Right lobe of liver (tissue), 6 donors: ENCODE measurements around the gene CLTA. TPM values are rescaled to one million over a fixed set of nuclear protein-coding genes. Genes with fewer than 3 reads are reported as not detected.
"Not testable (repeated sequence)": the region's sequence is repeated elsewhere in the genome, so short reads cannot be mapped to it uniquely, and the experiment has no call there.

Experiments used
- ATAC-seq, 4 donors: fragments of 200-7000 bp; cut with Tn5 transposase; one replicate each; pipeline ENCODE4 v1.9.1; 2020; ENCODE audit warnings: mild to moderate bottlenecking in 4 of 4, moderate library complexity in 4 of 4
- DNase-seq, 3 donors: peaks; one replicate each; pipeline ENCODE4 v3.0.0-alpha.2; 2020
- H3K27ac ChIP-seq, 3 donors: fragments of 200-600 bp; one replicate each; pipeline ENCODE4 v1.8.0; 2022
- H3K27me3 ChIP-seq, 2 donors: fragments of 200-600 bp; one replicate each; pipeline ENCODE4 v1.8.0; 2022
- H3K36me3 ChIP-seq, 4 donors: fragments of 200-600 bp; sonication (generic) in 1 of 4; one replicate each; pipeline versions ENCODE4 v1.5.1 to v1.8.0; 2017 to 2022; ENCODE audit warnings: control low read depth in 1 of 4
- H3K4me1 ChIP-seq, 4 donors: fragments of 200-600 bp; sonication (generic) in 1 of 4; one replicate each; pipeline versions ENCODE4 v1.5.1 to v1.8.0; 2017 to 2022; ENCODE audit warnings: control low read depth in 1 of 4
- H3K4me3 ChIP-seq, 3 donors: fragments of 200-600 bp; one replicate each; pipeline ENCODE4 v1.8.0; 2022
- H3K9me3 ChIP-seq, 4 donors: fragments of 200-600 bp; sonication (generic) in 1 of 4; one replicate each; pipeline versions ENCODE4 v1.5.1 to v1.8.0; 2017 to 2022; ENCODE audit warnings: control low read depth in 1 of 4
- POLR2A ChIP-seq: fragments of 450-650 bp; IDR thresholded peaks from one replicate; pipeline ENCODE4 v1.6.1; 2017; ENCODE audit warnings: antibody characterized with exemption, mild to moderate bottlenecking
- WGBS: methylation state at CpG from one replicate; pipeline ENCODE4 v1.1.6; 2018; ENCODE audit warnings: low coverage, low lambda C conversion rate; ENCODE audit not compliant: insufficient coverage; ENCODE audit errors: missing lambda C conversion rate; 5-methylcytosine and 5-hydroxymethylcytosine counted together
- intact Hi-C, 2 donors: fragments of 100-400 bp; cut with DNase I; formaldehyde crosslinking; loops; one replicate each; pipeline versions ENCODE4 v1.11.2 to v1.14.1; 2022
- total RNA-seq, 6 experiments: library from RNA; depleted of rRNA in 2 of 6; stranded (reverse); fragments of >200 nt in 2 of 6; fragmentation: NEBNext Ultra II Directional in 3 of 6; extraction: Animal tissue kit (Norgen Biotek cat#: 25700) in 3 of 6; gene quantifications; one replicate each; pipeline versions ENCODE4 v1.1.0 to v1.2.4, GENCODE V29; 2016 to 2023
- TF ChIP-seq, protein P1 (sequence below), 4 donors: fragments of 200-600 bp in 3 of 4; fragments of 450-650 bp in 1 of 4; IDR thresholded peaks; one replicate each; pipeline versions ENCODE4 v1.5.1 to v1.8.0; 2016 to 2022; ENCODE audit warnings: antibody characterized with exemption in 4 of 4, mild to moderate bottlenecking in 2 of 4
- donor health status: DM: no; HTN: yes; CAD: no.
- donor health status: DM: no; HTN: no; CAD: no.
- donor health status: DM: no; HTN: no; CAD: no.
- donor health status: DM: no; HTN: yes; CAD: no.
- donor health status: DM: no; HTN: yes; CAD: no.

The CLTA gene
- total RNA-seq, 6 experiments from 2014 or later: 52.3 to 154 (median 72.7) TPM

DNA sequence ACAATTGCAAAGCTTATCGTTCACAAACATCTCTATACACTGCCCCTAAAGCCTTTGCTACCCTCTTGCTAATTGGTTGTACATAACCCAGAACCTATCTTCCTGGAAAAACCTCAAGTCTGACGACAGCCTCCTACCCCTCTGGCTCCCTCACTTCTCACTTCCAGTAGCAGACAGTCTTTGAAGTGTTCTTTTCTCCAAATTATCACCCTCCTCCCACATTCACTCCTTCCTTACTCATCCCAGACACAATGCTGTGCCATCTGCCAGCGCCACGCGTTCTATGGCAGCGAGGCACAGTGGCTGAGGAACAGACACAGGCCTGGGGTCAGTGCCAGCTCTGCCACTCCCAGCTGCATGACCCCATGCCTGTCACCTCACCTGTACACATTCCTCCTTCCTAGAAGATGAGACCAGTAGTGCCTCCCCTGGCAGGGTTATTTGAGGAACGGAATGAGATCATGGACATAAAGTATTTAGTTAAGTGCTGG, 27.7 kb downstream of the CLTA start:
- peak in 3 of 4 donors; percentile 4 to 11 (median 10) for ATAC-seq
- Histone ChIP-seq H3K27me3 (no peaks in the 10 kb centered on the region), H3K9me3 (no peaks in the 10 kb centered on the region), H3K4me3 (no peak overlapping the region), H3K4me1 (no peaks in the 10 kb centered on the region), H3K27ac (no peak overlapping the region), H3K36me3 (peaks cover 8 to 91% (median 43%) of the 10 kb centered on the region in 4 donors)
- no peak for TF ChIP-seq POLR2A
- TF ChIP-seq, protein P1, sequence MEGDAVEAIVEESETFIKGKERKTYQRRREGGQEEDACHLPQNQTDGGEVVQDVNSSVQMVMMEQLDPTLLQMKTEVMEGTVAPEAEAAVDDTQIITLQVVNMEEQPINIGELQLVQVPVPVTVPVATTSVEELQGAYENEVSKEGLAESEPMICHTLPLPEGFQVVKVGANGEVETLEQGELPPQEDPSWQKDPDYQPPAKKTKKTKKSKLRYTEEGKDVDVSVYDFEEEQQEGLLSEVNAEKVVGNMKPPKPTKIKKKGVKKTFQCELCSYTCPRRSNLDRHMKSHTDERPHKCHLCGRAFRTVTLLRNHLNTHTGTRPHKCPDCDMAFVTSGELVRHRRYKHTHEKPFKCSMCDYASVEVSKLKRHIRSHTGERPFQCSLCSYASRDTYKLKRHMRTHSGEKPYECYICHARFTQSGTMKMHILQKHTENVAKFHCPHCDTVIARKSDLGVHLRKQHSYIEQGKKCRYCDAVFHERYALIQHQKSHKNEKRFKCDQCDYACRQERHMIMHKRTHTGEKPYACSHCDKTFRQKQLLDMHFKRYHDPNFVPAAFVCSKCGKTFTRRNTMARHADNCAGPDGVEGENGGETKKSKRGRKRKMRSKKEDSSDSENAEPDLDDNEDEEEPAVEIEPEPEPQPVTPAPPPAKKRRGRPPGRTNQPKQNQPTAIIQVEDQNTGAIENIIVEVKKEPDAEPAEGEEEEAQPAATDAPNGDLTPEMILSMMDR (IDR thresholded peaks at IDR 0.05): no peak
- intact Hi-C loops: no loop called here
- WGBS: 79% methylated on average over 6 of the region's 7 CpGs
- DNase-seq: no peak

DNA sequence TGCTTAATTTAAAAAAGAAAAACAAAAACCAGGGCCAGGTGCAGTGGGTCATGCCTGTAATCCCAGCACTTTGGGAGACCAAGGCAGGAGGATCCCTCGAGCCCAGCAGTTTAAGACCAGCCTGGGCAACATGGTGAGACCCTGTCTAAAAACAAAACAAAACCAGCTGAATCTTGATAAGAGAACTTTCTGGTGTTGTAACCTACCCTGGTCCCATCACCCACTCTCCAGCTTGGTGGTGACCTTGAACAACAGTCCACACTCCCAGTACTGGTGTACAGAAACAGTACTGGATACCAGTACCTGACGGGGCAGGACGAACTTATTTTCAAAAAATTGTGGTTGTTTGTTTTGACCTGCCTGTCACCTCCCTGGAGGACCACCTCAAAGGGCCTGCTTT, 30.9 kb downstream of the CLTA start:
- no peaks in the 10 kb centered on the region for H3K9me3 ChIP-seq
- peaks cover 8 to 97% (median 50%) of the 10 kb centered on the region in 4 donors for H3K36me3 ChIP-seq
- ATAC-seq (peak; percentile 58 to 83 (median 75)), DNase-seq (peak in 1 of 3 donors; percentile 51)
- peak overlapping the region in 1 of 3 donors; percentile 50 for H3K27ac ChIP-seq
- WGBS: 45% methylated on average over 3 of the region's 3 CpGs
- no peaks in the 10 kb centered on the region for H3K27me3 ChIP-seq
- H3K4me3 ChIP-seq: no peak overlapping the region
- no peak for TF ChIP-seq POLR2A
- TF ChIP-seq, protein P1 (IDR thresholded peaks at IDR 0.05): no peak
- H3K4me1 ChIP-seq: no peaks in the 10 kb centered on the region
- intact Hi-C loops: no loop called here

DNA sequence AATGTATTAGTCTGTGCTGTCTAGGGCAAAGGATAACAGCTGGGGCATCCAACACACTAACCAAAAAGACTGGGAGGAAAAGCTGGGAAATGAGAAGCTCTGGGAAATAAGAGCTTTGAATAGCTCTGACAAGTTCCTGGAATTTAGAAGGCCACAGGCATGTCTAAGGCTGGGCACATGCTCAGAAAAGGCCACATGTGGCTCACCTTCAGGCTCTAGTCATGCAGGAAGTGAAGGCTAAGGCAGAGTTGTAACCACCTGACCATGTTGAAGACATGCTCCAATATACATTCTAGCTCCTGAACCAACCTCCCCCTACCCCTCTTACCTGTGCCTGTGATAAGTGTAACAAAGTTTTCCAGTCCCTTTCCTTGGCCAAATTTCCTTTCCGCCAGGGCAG, 31.7 kb downstream of the CLTA start:
- Histone ChIP-seq H3K9me3 (no peaks in the 10 kb centered on the region), H3K27ac (no peak overlapping the region), H3K4me3 (no peak overlapping the region), H3K36me3 (peaks cover 8 to 97% (median 52%) of the 10 kb centered on the region in 4 donors), H3K27me3 (no peaks in the 10 kb centered on the region), H3K4me1 (no peaks in the 10 kb centered on the region)
- no peak for TF ChIP-seq POLR2A
- TF ChIP-seq, protein P1 (IDR thresholded peaks at IDR 0.05): no peak
- 100% methylated on average over 1 of the region's 1 CpG for WGBS
- no peak for DNase-seq
- peak in 2 of 4 donors; percentile 12 to 25 for ATAC-seq
- intact Hi-C loops: no loop called here

DNA sequence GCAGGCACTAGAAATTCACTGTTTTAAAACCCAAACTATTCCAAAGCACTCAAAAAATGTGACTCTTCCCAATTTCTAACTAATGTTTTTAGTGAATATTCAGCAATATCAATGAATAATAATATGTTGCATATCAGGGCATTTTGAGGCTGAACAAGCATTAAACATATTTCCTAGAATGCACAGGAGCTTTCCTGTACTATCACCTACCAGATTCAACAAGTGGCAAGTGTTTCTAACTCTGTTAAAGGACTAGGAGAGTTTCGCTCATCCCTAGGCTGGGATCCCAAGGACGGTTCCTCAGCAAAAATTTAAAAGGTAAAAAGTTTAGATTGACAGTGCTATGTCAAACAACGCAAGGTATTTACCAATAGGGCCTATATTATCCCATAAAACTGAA, 46.5 kb downstream of the CLTA start:
- no peak overlapping the region for H3K27ac ChIP-seq
- no peak overlapping the region for H3K4me3 ChIP-seq
- H3K9me3 ChIP-seq: no peaks in the 10 kb centered on the region
- H3K4me1 ChIP-seq: no peaks in the 10 kb centered on the region
- intact Hi-C loops: loop anchor here in 1 of 2 donors (10.0 kb wide), 1 partner anchor 98 kb away; no protein-coding TSS in a partner anchor
- H3K27me3 ChIP-seq: no peaks in the 10 kb centered on the region
- no peak for DNase-seq
- peaks cover 0 to 63% (median 17%) of the 10 kb centered on the region in 4 donors for H3K36me3 ChIP-seq
- ATAC-seq: no peak
- 100% methylated on average over 3 of the region's 3 CpGs for WGBS
- TF ChIP-seq, protein P1 (IDR thresholded peaks at IDR 0.05): no peak
- no peak for TF ChIP-seq POLR2A

DNA sequence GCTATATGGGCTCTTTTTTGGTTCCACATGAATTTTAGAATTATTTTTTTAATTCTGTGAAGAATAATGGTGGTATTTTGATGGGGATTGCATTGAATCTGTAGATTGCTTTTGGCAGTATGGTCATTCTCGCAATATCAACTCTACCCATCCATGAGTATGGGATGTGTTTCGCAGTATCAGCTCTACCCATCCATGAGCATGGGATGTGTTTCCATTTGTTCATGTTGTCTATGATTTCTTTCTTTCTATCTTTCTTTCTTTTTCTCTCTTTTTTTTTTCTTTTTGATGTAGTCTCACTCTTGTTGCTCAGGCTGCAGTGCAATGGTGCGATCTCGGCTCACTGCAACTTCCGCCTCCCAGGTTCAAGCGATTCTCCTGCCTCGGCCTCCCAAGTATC, 48.5 kb downstream of the CLTA start:
- 98% methylated on average over 7 of the region's 7 CpGs for WGBS
- not testable (repeated sequence) for H3K27me3 ChIP-seq, H3K27ac ChIP-seq, DNase-seq, H3K4me3 ChIP-seq, ATAC-seq, H3K9me3 ChIP-seq, H3K4me1 ChIP-seq
- intact Hi-C loops: loop anchor here in 1 of 2 donors (10.0 kb wide), 1 partner anchor 96 kb away; no protein-coding TSS in a partner anchor
- peaks cover 0 to 62% (median 14%) of the 10 kb centered on the region in 4 donors for H3K36me3 ChIP-seq

DNA sequence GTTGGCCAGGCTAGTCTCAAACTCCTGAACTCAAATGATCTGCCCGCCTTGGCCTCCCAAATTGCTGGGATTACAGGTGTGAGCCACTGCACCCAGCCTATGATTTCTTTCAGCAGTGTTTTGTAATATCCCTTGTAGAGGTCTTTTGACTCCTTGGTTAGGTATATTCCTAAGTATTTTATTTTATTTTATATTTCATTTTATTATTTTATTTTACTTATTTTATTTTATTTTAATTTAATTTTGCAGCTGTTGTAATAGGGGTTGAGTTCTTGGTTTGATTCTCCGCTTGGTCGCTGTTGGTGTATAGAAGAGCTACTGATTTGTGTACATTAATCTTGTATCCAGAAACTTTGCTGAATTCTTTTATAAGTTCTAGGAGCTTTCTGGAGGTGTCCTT, 49.0 kb downstream of the CLTA start:
- WGBS: 100% methylated on average over 2 of the region's 3 CpGs
- H3K36me3 ChIP-seq: peaks cover 0 to 63% (median 14%) of the 10 kb centered on the region in 4 donors
- H3K4me1 ChIP-seq, H3K9me3 ChIP-seq, ATAC-seq, H3K4me3 ChIP-seq, H3K27ac ChIP-seq, DNase-seq, H3K27me3 ChIP-seq: not testable (repeated sequence)
- intact Hi-C loops: loop anchor here in 1 of 2 donors (10.0 kb wide), 1 partner anchor 95 kb away; no protein-coding TSS in a partner anchor
